ENCODE measurements around the gene FOXO6.

Gene FOXO6

GRCh38 chr1:41413748-41414281 is 52.6 kb downstream of the FOXO6 start:
- no peak for TF ChIP-seq CTCF (IDR thresholded peaks at IDR 0.05)

DNA sequence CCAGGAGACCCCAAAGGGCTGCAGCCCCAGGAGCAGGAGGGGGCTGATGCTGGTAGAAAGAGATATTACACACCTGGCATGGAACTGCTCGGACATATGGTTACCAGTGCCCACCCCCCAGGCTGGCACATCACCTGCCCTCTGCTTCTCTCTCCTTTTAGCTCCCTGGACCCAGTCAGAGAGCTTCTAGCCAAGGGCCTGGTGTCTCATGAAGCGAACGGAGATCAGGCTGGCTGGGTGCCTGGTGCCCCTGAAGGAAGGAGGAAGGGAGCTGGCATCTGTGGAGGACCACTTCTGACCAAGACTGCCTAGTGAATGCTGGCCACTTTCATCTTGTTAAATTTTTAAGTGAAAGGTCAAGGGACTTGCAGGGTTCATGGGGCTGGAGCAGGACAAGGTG is 53.1 kb downstream of the FOXO6 start:
- no peak for TF ChIP-seq CTCF (IDR thresholded peaks at IDR 0.05)

GRCh38 chr1:41414716-41415306 is 53.6 kb downstream of the FOXO6 start:
- TF ChIP-seq CTCF (IDR thresholded peaks at IDR 0.05), result no peak

- no peak for TF ChIP-seq CTCF (IDR thresholded peaks at IDR 0.05)
These were observed 54.8 kb downstream of the FOXO6 start for GRCh38 chr1:41416081-41416480.

DNA sequence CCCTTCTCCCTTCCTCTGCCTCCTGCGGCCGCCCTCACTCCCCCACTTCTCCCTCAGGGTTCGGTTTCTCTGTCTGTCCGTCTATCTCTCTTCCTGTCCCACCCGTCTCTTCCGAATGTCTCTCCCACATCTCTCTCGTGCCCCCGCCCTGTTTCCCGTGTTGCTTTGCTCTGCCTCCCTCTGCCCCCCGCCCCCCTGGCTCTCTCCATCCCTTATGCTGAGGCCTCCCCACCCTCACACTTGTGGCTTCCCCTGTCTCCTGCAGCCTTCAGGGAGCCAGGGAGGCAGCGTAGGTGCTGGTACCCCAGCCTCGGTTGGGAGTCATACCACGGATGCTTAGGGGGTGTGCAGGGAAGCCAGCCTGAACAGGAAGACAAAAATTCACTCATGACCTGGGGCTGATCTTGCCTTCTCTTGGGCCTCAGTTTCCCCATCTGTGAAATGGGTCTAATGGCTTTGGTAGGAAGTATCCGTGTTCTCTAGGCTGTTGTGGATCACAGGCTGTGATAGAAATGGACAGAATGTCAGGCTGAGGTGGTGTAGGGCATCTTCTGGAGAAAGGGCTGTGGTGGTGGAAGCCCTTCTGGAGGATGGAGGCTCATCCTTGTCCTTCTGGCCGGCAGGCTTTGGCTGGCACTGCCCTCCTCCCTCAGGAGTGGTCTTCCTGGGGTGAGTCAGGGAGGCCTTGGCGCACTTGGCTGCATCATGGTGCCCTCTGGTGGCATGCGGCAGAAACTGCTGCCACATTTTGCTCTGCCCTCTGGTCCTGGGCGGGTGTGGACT is 55.5 kb downstream of the FOXO6 start:
- peak; percentile 92 for TF ChIP-seq CTCF (IDR thresholded peaks at IDR 0.05)

GRCh38 chr1:41417335-41417682 is 56.1 kb downstream of the FOXO6 start:
- TF ChIP-seq CTCF (IDR thresholded peaks at IDR 0.05), result peak; percentile 22; the same call in 1 of the 2 replicates

GRCh38 chr1:41417746-41418145 is 56.5 kb downstream of the FOXO6 start:
- no peak for TF ChIP-seq CTCF (IDR thresholded peaks at IDR 0.05)
